Stimulated activated naive CD4-positive, alpha-beta T cell treated with Interleukin-2 at 50 U/mL for 16 hours (primary cell): ENCODE measurements around the gene PPM1F.
"Not testable (repeated sequence)": the region's sequence is repeated elsewhere in the genome, so short reads cannot be mapped to it uniquely, and the experiment has no call there.

Experiments used
- DNase-seq: peaks from one replicate; lab custom pipeline; 2025; lab: John Stamatoyannopoulos, UW

The PPM1F gene

DNA sequence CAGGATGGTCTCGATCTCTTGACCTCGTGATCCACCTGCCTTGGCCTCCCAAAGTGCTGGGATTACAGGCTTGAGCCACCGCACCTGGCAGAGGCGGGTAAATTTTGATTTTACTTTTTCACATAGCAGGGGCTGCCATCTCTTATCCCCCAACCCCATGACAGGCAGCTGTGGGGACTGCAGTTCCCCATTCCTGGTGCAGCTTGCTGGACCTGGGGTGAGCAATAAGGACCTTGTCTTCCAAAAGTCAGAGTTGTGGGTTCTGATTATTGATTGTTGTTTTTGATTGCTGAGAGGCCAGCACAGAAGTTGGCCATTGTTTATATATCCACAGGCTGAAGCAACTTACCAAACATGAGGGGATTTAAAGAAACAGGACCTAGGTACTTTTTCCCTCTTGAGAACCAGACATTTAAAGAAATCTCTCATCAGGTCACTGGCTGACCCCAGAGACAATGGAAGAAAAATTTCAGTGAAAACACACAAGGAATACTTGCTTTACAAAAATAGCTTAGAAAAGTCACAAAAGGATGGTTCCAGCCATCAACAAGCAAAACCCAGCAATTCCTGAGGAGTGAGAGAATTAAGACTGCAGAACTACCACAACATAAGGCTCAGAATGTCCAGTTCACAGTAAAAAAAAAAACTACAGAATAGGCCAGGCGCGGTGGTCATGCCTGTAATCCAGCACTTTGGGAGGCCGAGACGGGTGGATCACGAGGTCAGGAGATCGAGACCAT lies 63.2 kb downstream of the PPM1F start:
- no peak for DNase-seq

- DNase-seq = no peak
Measured at GRCh38 chr22:21887841-21888240, 64.8 kb downstream of the PPM1F start.

- DNase-seq = not testable (repeated sequence)
Measured at GRCh38 chr22:21883930-21884329, 68.7 kb downstream of the PPM1F start.

- not testable (repeated sequence) for DNase-seq
Measured at GRCh38 chr22:21882754-21883333, 69.8 kb downstream of the PPM1F start.

GRCh38 chr22:21881841-21882753 lies 70.6 kb downstream of the PPM1F start:
- no peak for DNase-seq

- peak; percentile 23 for DNase-seq
Measured at GRCh38 chr22:21876486-21877176, 76.0 kb downstream of the PPM1F start.

DNA sequence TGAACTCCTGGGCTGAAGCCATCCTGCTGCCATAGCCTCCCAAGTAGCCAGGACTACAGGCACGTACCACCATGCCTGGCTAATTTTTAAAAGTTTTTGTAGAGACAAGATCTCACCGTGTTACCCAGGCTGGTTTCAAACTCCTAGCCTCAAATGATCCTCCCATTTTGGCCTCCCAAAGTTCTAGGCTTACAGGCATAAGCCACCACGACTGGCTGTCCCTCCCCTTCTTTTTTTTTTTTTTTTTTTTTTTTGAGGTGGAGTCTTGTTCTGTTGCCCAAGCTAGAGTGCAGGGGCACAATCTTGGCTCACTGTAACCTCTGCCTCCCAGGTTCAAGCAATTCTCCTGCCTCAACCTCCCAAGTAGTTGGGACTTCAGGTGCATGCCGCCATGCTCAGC lies 77.7 kb downstream of the PPM1F start:
- not testable (repeated sequence) for DNase-seq

DNA sequence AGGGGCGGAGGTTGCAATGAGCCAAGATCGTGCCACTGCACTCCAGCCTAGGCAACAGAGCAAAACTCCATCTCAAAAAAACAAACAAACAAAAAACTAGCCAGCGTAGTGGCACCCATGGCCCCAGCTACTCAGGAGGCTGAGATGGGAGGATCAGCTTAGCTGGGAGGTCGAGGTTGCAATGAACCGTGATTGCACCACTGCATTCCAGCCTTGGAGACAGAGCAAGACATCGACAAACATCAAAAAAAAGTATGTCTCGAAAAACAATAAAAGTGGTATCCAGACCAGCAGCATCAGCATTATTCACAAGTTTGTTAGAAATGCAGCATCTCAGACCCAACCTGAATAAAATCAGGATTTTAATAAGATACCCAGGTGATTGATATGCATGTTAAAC lies 79.0 kb downstream of the PPM1F start:
- DNase-seq = no peak

DNA sequence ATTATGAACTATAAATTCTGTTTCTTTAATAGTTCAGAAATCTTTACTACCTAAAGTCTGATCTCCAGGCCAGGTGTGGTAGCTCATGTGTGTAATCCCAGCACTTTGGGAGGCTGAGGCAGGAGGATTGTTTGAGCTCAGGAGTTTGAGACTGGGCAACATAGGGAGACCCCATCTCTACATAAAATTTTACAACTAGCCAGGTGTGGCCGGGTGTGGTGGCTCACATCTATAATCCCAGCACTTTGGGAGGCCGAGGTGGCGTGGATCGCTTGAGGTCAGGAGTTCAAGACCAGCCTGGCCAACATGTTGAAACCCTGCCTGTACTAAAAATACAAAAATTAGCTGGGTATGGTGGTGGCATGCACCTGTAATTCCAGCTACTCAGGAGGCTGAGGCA lies 79.9 kb downstream of the PPM1F start:
- DNase-seq = not testable (repeated sequence)
